Stimulated activated CD4-positive, alpha-beta T cell treated with anti-CD3 and anti-CD28 coated beads, Interleukin-15, amount 100 ng/mL, for 48 hours (primary cell): Measurements from ENCODE around the gene NFE2.
A peak's percentile ranks its signal among the peaks of the same experiment; 100 is the strongest.
"Not testable (repeated sequence)": the region's sequence is repeated elsewhere in the genome, so short reads cannot be mapped to it uniquely, and the experiment has no call there.

ENCODE experiments used
- DNase-seq, 2 donors: peaks; one replicate each; pipeline ENCODE4 v3.0.0-alpha.2; 2020; ENCODE audit warnings: low read depth in 2 of 2

NFE2 gene

DNA sequence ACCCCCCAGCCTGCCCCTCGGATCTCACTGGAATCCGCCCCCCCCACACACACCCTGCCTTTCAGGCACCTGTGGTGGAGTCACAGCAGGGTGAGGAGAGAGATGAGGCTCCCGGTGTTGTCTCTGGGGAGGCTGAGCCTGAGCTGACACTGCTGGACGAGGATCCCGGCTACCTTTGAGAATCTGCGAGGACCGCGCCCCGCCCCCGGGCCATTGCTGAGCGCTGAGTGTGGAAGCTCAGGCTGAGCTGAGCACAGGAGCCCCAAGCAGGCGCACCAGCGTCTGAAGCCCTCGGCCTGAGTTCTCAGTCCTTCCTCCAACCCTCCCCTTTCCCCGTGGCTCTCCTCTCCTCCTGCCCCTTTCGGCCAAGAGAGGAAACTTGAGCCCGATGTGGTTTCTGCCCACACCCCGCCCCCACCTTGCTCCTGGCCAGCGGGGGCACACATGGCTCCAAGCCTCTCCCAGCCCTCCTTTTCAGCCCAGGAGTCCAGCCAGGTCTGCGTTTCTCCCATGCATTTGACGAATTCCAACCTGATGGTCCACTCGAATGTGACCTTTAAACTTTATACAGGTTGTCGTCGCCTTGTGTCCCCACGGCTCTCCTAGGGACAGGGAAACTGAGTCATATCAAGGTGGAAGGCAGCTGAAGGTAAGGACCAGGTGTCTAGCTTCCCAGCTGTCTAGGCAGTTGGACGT lies at the start of gene NFE2:
Gene NFE2 (minus strand): TSS at position 284 of the 696 bp plus-strand sequence. CDS start 5,767 bp downstream, outside the sequence.
- DNase-seq = no peak

DNA sequence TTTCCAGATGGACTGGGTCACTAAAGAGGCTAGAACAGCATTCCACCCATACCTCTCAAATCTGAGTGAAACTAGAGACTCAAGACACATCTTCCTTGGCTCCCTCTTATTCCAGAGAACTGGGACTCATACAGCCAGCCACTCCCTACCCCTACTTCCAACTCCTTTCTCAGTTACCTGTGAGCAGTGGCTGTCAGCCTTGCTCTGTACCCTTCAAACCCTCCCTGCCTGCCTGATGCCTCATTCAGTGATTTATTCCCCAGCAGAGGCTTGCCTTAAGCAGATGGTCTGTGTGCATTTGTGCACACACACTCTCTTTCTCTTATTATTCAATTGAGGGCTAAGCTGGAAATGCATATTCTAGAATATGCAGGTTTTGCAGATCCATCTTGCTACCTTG lies 48.9 kb upstream of the NFE2 start:
- no peak for DNase-seq

DNA sequence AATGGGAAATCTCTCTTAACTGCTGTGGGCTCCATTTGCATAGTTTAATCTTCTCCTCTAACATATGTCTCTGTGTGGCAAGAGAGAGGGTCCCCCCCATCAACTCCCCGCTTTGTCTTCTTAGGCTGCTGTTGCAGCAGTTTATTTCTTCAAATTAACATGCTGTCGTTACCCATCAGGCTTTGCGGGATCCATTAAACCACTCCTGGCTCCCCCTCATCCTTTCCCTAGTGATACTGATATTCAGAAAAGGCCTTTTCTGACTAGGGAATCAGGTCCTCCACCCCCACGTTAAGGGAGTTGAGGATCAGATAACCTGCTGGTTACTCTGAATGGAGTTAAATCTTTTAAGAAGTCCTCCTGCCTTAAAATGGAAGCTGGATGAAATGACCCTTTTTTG lies 48.2 kb upstream of the NFE2 start:
- no peak for DNase-seq

DNA sequence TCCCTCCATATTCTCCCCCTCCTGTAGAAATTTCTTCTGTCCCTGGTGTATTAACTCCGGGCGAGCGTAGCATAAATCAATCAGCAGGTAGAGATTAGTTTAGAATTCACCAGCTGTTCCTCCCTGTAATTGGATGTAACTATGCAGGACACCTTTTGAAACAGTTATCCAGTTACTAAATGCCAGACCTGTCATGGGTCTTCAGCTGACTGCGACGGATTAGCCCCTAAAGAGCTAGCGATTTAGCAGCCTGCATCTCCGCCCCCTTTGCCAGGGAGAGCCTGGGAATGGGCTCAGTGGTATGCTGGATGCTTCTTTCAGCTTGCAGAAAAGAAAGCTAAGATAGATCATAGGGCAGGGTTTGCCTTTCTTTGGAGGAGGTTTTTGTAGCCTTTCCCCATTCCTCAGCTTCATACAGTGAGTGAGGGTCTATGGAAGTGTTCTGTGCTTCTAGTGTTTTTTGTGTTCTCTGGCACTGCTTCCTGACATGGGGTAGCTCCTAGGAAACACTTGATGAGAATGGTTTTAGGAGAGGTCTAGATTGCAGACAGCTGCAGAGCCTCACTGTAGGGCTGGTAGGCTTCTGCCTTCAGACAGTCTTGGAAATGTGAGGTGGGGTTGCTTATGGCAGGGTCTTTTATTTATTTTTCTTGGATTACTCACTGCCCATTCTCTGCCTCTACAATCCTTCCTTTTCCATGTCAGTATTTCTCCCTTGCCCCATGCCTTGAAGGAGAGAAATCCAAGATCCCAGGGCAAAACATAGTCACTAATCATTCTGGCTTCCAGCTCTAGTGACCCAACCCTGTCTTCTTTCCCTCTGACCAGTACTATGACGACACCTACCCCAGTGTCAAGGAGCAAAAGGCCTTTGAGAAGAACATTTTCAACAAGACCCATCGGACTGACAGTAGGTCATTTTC lies 40.8 kb upstream of the NFE2 start:
- DNase-seq = no peak

DNA sequence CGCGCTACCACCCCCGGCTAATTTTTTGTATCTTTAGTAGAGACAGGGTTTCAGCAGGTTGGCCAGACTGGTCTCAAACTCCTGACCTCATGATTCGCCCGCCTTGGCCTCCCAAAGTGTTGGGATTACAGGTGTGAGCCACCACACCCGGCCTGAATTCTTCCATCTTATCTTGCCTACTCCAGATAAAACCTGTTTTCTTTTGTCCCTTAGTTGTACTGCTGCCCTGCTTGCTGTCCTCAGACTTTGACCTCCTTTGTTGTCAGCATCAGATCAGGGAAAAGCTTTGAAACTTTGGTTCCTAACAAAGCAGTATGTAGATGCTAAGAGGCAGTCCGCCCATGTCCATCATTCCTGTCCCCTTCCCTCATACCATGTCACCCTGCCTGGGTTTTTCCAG lies 40.0 kb upstream of the NFE2 start:
- no peak for DNase-seq

DNA sequence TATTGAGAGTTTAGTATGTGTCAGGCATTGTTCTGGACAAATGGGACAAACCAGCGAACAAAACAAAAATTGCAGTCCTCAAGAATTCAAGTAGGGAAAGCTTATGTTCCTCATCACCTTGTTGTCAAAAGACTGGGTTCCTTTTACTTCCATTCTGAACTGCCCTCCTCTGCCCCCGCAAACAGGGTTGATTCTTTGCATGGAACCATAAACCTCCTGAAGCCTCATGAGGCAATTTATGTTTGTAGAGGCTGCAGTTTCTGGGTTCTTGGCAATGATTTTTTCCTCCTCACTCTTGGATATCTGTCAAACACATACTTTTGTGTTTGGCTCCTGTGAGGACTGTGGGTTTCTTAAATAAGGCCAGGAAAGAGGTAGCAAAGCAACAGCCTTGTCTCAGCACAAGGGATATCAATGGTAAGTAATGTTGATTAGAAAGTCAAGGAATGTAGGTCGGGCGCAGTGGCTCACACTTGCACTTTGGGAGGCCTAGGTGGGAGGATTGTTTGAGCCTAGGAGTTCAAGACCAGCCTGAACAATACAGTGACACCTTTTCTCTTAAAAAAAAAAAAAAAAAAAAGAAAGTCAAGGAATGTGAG lies 38.0 kb upstream of the NFE2 start:
- DNase-seq = no peak

DNA sequence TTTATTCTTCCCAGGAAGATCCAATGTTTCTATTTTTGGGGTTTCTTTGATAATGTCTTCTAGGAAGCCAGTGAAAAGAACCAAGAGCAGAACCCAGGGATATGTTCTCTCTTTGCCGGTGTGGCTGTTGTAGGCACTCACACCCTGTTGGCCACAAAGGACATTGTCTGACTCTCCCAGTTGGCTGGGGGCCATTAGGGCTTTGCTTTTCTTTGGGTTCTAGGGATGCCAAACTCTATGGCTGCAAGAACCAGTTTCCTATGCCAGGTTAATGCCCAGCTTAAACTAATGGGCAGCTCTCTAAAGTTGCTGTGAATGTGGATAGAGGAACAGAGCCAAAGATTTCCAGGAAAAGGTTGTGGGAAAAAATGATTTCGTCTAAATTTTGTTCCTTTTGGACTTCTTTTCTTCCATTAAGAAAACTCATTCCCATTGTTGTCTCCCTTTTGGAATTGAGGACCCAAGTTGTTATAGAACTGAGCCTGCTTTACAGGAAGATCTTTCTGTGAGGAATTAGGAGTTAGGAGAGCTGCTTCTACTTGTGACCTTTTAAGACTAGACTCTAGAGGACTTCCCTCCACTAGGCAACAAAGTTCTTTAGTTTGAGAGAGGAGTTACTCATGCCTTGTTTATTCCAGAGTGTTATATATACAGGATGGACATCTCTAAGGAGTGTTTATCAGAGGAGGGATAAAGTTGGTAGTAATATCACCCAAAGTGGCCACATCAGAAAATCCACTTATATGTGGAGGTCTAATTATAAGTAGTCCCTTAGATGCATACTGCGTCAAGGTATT lies 37.2 kb upstream of the NFE2 start:
- DNase-seq = no peak

DNA sequence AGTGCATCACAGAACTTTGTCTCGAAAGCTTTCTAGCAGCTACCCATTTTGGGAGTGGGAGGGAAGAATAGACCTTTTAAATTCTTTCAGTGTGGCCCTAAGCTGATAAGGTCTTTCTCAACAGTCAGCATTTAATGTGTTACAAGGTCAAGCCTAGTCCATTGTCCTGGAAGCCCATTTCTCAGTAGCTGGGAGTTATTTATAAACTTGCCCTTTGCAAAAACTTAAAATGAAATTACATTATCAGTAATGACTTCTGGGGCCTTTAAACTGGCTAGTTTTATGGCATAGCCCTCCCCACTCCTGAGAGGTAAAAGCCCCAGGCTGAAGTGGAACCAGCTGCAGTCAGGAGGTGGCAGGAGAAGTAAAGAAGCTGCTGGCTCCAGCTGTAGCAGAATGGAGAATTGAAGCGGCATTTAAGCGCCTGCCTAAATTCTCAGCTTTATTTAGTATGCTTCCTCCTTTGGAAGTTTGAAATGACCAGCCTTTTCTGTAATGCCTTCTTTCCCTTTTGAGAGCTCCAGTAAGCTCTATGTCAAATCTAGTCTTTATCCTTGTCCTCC lies 36.5 kb upstream of the NFE2 start:
- DNase-seq = no peak

DNA sequence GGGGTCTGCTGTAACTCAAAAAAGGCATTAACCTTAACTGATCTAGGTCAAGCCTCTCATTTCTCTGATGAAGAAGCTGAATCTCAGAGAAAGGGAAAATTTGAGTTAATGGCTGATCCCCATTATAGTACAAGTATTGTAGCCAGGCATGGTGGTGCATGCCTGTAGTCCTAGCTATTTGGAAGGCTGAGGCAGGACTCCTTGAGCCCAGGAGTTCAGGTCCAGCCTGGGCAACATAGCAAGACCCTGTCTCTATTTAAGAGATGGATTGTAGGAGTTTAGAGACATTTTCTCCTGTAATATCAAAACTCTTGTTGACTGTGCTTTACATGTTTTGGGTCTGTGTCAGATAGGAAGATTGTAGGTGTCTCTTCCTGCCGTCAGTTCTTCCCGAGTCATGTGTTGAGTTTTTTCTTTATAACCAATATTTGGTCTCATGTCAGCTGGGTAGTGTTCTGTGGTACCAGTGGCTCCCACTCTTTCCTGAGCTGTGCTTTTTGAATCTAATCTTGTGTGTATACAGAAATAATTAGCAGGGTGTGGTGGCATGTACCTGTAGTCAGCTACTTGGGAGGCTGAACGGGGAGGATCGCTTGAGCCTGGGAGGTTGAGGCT lies 32.7 kb upstream of the NFE2 start:
- no peak for DNase-seq

DNA sequence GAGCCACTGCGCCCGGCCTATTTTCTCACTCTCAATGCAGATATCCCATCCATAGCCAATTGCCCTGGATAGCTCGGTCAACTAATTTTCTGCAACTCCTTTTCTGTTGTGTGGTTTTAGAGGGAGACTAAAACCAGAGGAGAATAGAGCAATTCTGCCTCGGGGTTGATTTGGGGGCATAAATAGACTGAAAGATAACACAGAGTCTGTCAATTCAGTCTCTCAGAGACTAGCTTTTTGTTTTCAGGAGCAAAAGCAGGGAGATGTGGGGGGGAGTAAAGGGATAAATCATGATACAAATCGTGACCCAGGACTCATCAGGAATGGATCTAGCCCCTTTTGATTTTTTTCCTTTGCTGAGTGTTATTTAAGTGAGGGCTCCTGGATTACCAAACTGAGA lies 30.6 kb upstream of the NFE2 start:
- no peak for DNase-seq

DNA sequence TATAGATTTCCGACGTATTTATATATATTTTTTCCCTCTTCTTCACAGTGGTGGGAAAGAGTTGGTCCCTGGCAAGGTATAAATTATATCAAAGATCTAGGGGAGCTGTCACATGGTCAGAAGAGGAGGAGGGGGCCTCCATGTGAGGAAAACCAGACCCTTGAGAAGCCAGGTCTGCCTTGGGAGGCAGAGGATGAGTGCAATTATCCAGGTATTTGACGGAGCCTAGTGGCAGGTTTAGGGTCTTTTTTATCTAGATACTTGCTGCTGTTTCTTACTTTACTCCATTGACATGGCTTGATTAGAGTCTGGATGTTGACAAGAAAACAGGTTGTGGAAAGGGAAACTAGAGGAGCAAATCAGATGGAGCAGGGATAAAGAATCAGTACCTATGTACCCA lies 29.6 kb upstream of the NFE2 start:
- DNase-seq = no peak

DNA sequence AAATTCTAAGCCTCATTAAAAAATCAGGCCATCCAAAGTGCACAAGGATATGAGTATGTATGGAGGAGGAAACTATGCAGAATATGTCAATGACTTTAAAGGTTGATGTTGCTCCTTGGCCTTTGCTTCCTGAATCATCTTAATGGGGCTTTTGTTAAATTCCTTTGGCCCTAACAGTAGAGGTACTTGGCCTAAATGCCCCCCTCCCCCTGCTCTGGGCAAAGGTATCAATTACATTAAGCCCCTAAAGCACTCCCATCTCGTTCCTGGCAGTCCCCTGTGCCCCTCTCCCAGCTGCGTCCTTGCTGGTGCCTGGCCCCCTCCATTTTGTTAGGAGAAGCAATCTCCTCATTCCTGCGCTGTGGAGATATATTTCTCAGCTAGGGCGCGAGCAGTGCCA lies 28.9 kb upstream of the NFE2 start:
- DNase-seq = no peak

DNA sequence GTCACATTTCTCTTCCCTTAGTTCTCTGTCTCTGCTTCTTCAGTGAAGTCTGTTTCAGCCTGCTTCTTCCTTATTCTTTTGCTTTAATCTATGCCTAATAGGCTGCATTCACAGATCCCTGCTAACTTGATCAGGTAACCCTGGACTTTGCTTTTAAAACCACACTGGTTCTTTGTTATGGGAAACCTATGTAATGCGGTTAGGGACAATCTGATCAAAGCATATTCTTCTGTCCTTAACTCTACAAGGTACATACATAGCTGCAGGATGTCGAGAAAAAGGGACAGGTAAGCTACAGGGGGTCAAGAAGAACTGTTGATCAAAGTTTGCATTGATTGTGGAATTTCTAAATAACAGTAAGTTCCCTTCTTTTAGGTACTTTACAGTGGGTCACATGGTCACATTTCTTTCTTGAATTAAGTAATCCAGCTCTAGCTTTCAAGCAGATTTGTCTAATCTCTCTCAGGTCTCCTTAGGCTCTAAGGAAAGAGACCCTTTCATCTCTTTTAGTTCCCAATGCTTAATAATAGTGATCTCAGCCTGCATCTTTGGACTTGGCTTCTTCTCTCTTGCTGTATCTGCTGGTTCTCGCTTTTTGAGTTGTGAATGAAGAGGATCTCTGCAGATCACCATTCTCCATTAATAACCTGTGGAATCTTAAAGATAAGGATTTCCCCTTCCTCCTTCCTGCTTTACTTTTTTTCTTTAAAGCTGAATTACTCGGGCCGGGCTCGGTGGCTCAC lies 28.0 kb upstream of the NFE2 start:
- no peak for DNase-seq

DNA sequence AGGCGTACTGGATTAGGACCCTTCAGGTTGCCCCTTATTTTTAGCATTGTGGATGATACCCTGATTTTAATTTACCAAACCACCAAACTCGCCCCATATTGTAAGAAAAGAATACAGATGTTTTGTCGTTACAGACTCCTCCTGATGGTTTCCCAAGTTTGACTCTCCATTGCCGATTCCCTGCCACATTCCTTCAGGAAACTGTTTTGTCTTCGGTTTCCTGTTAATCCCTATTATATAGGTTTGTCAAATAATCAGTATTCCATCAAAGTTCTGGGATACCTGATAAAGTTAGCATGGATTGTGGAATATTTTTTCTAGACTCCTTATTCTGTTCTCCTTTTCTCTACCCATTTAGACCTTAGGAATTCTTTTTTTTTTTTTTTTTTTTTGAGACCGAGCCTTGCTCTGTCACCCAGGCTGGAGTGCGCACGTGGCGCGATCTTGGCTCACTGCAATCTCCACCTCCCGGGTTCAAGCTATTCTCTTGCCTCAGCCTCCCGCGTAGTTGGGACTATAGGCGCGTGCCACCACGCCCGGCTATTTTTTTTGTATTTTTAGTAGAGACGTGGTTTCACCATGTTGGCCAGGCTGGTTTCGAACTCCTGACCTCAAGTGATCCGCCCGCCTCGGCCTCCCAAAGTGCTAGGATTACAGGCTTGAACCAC lies 24.8 kb upstream of the NFE2 start:
- not testable (repeated sequence) for DNase-seq

DNA sequence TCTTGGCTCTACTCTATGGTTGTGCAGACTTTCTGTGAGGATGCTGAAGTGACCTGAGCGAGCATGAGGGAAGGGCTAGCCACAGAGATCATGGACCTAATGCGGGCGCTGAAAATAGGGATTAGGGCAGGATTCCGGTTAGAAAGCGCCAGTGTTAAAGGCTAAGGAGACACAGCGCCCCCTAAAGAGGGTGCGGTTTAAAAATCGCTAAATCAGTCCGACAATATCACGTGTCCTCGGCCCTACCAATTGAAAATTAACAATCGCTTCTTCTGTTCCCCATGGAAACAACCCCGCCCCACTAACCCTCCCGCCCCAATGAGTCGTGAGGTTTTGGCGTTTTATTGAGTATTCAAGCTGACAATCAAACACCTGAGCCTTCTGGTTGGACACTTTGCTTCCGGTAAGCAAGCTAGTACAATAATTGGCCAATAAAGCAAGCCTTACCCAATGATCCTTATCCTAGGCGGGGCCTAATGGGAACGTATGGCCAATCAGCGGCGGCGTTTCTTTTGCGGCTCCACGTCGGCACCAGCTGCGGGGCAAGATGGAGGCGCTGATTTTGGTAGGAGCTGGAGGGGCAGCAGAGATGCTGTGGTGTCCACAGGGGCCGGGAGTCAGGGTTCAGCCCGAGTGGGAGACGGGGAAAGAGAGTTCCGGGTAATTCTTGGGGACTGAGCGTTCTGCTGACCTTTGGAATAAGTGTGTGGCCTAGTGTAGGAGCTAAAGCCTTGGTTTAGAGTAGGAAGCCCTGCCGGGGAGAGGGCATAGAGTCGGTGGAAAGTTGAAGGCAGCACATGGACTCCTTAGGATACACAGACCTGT lies 24.0 kb upstream of the NFE2 start, which contains the start of gene COPZ1:
Gene COPZ1 (plus strand): TSS at position 515 of the 825 bp plus-strand sequence. CDS start 33 bp downstream, at position 548.
- peak; percentile 91 for DNase-seq

DNA sequence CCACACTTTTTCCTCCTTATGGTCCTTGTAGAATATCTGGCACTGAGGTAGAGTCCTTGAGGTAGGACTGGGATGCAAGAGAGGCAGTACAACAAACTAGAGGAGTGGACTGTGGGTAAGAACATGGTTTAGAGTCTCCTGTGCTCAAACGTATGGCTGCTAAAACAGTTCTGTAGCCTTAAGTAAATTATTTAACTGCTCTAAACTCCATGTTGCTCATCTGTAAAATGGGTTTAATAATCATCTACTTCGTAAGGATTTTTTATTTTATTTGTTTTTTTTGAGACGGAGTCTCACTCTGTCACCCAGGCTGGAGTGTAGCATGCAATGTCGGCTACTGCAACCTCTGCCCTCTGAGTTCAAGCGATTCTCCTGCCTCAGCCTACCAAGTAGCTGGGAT lies 20.5 kb upstream of the NFE2 start:
- DNase-seq = no peak

DNA sequence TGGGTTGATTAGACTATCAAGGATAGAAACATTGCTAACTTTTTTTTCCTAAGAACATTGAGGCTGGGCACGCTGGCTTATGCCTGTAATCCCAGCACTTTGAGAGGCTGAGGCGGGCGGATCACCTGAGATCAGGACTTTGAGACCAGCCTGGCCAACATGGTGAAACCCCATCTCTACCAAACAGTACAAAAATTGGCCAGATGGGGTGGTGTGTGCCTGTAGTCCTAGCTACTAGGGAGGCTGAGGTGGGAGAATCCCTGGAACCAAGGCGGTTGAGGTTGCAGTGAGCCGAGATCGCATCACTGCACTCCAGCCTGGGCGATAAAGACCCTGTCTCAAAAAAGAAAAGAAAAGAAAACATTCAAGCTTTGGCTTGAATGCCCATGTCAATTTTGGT lies 11.5 kb upstream of the NFE2 start:
- not testable (repeated sequence) for DNase-seq

DNA sequence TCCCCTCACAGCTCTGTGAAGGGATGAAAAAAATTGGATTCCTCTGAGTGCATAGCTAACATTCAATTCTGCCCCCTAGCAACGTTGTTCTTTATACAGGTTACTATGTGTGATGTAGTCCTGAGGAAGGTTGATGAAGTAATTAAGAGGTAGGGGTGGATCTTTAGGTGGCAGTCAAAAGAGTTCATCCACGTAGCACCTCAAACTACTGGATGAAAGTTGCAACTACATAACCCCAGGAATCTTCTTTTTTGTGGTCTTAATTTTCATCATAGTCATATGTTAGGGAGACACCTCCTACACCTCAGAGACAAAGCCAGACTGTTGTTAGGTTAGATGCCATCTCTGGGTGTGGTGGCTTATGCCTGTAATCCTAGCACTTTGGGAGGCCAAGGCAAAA lies 10.2 kb upstream of the NFE2 start:
- no peak for DNase-seq
